HS-5 (cell line): Measurements from ENCODE around the gene TSPAN13.

Source experiments
- DNase-seq: peaks from one replicate; pipeline ENCODE4 v3.0.0-alpha.2; 2012; ENCODE audit warnings: low read depth

The TSPAN13 gene

DNA sequence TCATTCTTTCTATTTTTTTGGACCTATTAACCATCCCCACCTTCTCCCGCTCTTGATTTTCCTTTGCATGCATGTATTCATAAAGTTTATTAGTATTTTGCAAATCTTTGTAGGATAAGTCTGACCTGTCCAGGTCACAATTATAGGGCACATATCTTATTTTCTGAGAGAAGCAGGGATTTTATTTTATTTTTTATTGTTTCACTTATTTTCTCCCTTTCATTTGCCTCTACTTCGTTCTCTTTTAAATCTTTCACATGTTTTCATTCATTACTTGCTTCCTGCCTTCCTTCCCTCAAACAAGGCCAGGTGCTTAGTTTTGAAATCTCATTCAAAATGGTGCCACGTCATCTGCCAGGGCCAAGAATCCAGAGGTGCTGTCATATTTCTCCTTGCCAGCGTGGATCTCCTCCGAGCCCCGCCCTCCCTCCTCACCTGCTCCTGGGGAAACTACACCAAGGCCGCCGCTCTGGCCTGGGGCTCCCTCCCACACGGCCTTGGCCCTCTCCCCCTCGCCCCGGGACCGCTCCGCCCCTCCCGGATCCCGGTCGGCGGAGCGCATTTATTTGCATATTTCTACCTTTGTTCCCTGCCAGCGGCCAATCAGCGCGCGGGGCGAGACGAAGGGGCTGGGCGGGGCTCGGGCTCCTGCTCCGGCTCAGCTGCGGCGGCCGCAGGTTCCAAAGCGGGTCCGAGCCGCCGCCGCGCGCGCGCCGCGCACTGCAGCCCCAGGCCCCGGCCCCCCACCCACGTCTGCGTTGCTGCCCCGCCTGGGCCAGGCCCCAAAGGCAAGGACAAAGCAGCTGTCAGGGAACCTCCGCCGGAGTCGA is at the start of gene TSPAN13:
TSS of gene TSPAN13 (plus strand) at position 654 of the 830 bp plus-strand sequence. CDS start 213 bp downstream, outside the sequence.
- DNase-seq, result peak; percentile 33

DNA sequence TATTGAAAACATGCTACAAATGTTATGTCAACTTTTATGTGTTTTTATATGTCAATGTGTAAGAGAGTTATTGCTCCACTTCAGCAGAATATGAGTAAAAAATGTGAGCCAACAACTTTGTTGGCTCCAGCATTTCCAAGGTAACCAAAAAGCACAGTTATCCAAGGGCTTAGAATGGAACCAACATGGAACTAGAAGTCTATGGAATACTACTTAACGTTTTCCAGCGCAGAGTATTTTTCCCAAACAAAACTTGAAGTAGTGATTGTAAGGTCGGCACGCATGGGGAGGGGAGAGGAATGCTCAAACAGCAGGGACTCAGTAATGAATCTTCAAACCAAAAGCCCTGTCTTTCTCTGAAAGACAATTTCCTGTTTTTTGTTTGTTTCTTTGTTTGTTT is 45.0 kb upstream of the TSPAN13 start:
- no peak for DNase-seq

DNA sequence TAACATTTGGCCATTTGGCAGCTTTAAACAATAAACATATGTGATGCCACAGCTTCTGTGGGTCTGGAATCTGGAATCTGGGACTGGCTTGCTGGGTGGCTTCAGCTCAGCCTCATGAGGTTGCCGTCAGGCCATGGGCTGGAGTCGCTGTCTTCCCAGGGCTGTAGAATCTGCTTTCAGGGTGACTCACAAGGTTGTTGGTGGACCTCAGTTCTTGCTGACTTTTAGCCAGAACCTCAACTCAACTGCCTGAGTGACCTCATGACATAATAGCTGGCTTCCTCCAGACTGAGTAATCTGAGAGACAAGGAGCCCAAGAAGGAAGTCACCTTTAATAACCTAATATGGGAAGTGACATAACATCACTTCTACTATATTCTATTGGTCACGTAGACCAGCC is 44.6 kb upstream of the TSPAN13 start:
- peak; percentile 91 for DNase-seq

DNA sequence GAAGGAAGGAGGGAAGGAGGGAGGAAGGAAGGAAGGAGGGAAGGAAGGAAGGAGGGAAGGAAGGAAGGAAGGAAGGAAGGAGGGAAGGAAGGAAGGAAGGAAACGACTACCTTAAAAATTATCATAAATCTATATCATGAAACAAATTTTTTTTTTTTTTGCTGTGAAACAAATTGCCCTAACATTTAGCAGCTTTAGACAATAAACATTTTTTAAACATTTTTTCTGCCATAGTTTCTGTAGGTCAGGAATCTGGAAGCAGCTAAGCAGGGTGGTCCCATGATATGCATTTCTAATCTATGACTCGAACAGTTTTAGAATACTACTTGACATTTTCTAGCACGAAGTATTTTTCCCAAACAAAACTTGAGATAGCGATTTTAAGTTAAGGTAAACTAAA is 42.9 kb upstream of the TSPAN13 start:
- no peak for DNase-seq

DNA sequence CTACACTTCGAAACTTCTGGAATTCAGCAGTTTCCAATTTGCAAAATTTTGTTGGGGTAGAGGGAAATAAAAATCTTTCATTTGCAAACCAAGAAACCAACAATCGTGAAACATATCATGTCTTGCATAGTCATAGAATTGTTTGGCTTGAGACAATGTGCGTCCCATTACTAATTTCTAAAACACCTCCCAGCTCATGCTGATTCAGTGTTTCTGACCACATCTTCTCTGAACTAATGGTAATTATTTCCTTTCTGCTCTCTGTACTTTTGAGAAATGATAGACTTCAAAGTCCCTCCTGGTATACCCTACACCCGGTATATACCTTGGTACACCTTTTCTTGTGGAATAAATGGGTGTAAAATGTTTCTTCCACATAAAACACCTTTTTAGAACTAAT is 41.8 kb upstream of the TSPAN13 start:
- DNase-seq, result peak; percentile 63

DNA sequence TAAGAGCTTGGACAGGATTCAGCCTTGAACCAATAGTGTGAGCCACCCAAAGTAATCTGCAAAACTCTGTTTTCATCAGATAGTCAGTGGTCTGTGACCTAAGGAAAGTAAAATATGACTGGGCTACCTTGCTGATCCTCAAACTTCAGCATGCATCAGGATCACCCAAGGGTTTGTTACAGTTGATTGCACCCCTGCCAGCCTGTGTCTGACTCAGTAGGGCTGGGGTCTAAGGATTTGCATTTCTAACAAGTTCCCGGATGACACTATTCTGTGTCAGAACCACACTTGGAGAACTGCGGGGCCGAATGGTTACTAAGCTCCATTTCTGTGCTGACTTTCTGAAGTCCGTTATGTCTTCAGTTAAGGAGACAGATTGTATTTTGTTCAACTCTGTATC is 40.6 kb upstream of the TSPAN13 start:
- DNase-seq, result no peak

DNA sequence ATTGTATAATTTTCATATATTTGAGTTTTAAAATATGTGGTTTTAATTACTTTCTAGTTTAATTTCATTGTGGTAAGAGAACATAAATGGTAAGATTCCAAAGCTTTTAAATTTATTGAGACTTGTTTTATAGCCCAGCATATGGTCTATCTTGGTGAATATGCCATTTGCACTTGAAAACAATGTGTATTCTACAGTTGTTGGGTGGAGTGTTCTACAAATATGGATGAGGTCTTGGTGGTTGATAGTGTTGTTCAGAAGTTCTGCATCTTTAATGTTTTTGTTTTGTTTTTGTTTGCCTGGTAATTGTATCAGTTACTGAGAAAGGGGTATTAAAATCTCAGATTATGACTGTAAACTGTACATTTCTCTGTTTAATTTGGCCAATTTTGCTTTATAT is 37.6 kb upstream of the TSPAN13 start:
- DNase-seq, result no peak

DNA sequence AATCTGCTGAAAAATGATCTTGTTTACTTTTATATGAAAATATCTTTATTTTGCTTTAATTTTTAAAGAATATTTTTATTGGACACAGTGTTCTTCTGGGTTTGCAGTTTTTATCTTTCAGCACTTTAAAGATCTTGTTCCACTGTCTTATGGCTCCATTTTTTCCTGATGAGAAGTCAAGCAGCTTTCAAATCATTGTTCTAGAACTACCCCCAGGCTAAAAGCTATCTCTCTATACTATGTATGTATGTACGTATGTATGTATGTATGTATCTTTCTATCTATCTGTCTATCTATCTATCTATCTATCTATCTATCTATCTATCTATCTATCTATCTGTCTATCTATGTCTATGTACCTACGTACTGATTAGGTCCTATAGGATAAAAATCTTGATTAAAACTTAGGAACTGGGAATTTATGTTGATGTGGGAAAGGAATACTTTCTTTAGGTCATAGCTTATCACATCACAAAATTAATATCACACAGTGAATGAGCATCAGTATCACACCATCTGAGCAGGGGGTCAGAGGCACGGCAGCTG is 35.4 kb upstream of the TSPAN13 start:
- no peak for DNase-seq

DNA sequence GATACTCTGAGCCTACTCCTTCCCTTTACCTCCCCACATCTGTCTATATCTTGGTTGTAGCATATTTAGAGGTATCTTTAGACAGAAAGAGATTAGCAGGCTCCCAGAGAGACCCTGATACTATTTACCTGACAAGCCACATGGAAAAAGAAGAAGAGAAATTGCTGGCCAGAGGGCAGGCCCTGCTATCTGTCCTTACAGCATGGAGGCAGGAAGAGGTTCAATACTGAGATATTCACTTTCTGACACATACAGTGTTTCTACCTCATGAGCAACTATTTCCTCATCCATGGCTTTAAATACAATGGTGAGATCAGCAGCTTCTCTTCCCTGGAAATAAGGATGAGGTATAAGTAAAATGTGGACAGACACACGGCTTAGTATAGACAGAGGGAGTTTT is 33.9 kb upstream of the TSPAN13 start:
- no peak for DNase-seq

DNA sequence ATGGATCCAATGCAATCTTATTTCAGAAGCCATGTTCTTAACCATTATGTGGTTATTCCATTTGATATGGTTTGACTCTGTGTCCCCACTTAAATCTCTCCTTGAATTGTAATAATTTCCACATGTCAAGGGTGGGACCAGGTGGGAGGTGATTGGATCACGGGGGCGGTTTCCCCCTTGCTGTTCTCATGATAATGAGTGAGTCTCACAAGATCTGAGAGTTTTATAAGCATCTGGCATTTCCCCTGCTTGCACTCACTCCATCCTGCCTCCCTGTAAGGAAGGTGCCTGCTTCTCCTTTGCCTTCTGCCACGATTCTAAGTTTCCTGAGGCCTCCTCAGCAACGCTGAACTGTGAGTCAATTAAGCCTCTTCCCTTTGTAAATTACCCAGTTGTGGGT is 32.0 kb upstream of the TSPAN13 start:
- DNase-seq, result no peak

DNA sequence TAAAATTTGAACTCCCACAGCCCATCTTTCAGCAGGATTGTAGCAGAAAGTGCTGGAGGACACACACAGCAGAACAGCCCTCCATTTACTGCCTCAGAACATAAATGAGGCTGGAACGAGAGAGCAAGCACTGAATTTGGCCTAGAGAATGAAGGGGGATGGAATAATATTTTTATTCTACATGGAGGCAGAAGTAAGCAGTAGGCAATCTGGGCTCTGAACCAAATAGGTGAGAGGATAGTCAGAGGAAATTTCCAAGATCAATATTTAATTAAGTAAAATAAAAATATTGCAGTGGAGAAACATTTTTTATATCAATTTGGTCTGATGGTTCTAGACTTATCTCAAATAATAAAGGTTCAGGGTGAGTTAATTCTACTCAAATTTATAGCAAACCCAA is 29.2 kb upstream of the TSPAN13 start:
- DNase-seq, result no peak

DNA sequence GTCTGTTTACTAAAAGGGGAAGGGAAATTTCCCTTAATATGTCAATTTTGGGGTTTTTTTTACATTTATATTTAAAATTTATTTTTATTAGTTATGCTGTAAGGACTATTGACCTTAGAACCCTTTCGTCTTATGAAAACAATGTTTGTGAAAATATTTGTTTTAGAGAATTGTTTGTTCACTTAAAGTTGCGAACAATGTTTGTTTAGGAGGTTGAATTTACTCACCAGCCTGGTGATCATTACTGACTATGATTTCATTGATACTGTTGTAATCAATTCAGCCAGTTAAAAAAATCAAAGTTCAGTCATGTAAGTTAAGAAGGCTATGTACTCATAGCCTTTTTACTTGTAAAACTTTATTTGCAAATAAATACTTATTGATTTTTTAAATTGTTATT is 27.4 kb upstream of the TSPAN13 start:
- DNase-seq, result no peak

DNA sequence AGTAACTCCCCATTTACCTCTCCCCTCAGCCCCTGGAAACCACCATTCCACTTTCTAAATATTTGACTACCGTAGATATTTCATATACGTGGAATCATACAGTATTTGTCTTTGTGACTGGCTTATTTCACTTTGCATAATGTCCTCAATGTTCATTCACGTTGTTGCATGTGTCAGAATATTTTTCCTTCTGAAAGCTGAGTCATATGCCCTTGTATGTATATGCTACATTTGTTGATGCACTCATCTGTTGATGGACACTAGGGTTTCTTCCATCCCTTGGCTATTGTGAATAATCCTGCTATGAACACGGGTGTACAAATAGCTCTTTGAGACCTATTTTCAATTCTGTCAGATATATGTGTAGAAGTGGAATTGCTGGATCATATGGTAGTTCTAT is 25.8 kb upstream of the TSPAN13 start:
- no peak for DNase-seq

DNA sequence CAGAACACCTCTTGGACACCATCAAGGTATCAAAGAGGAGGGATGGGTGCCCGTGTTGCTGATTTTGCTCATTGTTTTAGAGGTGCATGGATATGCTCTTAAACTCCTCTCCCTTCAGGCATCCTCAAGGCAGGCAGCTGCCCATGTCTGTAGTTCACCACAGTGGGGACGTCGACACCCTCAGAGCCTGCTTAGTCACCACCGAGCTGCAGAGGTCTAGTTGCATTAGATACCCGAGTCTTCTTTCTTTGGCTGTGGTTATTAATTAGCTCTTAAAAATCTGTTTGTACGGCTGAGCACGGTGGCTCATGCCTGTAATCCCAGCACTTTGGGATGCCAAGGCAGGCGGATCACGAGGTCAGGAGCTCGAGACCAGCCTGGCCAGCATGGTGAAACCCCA is 24.7 kb upstream of the TSPAN13 start:
- no peak for DNase-seq

DNA sequence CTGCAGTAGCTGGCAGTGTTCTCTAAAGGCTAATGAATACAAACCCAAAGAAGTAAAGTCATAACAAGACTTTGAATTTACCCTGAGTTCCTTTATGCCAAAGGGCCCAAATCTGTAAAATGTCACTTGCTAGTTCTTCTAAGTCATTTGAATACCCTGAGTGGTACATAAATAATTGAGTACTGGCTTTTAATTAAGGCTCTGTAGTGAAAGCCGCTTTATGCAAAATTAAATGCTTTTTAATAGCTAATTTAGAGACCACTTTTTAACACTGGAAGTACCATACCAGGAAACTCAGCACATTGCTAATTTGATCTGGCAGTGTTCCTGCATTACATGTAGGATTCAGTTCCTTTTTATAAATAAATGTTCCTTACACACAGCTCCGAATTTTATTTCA is 24.0 kb upstream of the TSPAN13 start:
- no peak for DNase-seq

DNA sequence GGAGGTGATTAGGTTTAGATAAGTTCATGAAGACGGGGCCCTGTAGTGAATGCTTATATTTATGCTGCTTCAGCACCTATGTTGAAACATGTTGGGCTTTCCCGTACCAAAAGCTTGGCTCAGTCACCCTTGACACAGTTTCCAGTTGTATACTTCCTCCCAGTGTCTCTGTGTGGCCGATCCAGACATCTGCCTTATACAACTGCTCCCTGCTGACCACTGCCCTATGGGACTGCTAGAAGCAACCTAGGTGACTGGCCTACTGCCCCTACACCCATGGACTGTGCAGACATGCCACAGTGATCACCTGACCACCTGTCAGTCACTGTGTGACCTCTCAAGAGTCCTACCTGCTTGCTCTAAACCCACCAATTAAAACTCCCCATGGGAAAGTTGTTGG is 22.6 kb upstream of the TSPAN13 start:
- DNase-seq, result no peak

DNA sequence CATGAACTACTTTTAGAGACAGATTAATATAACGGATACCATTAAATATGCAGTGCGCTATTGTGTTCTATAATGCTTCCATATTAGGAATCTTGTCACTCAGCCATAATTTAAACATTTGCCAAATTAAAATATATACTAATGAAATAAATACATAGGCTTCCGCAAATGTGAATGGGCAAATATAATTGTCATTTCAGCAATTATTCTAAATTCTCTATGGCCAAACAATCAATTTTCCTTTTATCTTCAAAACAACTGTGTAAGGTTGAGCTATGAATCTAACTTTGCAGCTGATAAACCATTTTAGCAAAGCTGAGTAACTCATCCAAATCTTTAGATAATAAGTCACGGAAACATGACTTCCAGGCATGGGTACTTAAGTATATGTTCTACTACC is 20.7 kb upstream of the TSPAN13 start:
- DNase-seq, result no peak

DNA sequence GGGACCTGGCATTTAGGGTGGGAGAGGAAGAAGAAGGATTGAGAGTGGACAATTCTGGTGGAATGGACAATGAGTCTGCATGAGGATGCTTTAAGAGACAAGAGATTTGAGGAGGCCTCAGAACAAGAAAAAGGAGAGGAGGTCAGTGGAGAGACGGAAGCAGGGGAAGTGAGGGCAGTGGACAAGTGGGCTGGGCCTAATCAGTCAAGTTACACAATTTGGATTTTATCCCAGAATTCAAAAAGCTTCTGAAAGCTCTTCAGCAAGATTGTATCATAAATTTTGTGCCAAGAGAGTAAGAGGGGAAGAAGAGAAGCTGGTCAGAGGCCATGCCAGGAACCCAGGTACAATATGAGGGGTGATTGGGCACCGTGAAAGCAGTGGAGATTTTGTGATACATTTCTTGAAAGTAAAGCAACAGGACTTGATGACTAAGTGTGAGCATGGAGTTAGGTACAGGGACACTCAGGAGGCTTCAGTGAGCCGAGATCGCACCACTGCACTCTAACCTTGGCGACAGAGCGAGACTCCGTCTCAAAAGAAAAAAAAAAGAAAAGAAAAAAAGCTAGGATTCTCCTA is 19.3 kb upstream of the TSPAN13 start:
- DNase-seq, result no peak

DNA sequence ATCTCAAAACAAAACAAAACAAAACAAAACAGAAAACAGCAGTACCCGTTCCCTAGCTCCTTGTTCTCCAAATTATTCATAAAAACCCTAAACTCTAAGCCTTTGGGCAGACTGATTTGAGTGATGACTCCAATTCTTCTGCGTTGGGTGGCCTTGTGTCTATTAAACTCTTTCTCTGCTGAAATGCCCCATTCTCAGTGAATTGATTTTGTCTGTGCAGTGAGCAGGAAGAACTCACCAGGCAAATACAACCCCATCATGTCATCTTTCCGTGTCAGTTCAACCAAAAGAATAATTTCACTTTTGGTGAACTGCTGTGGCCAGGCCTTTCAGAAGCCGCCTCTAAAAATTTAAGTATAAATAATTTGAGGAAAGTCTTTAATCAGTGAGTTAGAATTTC is 18.5 kb upstream of the TSPAN13 start:
- DNase-seq, result no peak

DNA sequence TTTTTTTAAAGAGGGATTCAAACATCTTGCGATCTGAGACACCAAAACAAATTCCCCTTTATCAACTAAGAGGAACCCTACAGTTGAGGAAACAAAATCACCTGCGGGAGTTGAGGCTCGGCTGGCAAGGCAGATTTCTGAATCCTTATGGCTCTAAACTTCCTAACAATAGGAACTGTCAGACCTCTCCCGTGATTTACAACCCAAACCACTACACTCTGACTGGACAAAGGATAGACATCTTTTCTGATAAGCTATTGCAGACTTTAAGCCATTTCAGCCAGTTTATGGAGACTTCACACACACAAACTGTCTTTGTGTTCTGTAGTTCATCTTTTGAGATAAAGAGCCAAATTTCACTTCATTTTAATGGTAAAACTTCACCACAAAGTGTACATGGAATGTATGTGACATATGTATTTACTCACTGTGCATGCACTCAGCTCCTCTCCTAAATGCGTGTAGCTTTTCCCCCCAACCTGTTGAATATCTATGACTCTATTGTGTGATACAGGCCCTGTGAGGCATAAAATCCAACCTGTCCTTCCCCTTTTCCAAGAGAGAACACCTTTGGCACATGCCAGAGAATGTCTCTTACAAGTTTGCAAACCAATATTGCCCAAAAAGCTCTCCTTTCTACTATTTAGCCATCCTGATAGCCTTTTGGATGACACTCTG is 15.4 kb upstream of the TSPAN13 start:
- DNase-seq, result no peak

DNA sequence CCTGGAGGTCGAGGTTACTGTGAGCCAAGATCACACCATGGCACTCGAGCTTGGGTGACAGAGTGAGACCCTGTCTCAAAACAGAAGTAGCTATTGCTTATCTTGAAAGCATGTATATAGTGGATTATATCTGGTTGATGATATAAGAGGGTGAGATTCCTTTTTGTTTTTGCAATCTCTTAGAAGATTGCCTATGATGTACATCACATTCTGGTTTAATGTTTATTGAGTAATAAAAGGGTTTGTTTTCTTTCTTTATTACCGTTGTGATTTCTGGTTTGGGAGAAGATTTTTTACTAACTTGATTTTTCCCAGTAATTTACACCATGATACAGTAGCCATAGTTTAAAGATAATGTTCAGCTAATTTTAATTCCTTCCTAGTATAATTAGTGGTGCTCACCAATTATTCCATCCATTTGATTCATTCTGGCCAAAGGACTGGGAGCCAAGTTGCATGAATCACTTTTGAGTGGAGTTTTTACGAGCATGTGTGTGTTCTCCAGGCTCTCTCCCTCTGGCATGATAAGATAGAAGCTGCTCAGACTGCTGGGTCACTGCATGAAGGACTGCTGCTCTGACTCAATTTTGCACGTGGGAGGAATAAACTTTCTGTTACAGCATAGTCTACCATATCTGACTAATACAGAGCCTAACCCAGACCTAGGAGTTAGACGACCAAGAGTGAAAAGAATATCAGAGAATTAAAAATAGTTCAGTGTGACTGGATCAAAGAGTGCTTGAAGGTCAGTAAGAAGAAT is 13.5 kb upstream of the TSPAN13 start:
- DNase-seq, result peak; percentile 94

DNA sequence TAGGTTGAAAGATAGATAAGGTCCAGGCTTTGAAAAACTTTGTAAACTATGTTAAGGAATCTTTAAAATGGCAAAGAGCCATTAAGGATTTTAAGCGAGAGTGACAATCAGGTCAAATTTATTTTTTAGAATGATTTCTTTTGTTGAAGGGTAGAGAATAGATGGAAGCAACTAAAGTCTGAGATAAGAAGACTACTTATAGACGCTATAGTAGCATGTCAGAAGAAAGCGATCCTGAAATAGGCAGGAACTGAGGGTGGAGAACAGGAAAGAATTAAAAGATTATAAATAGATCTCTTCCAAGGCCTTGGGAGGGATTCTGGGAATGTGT is 13.0 kb upstream of the TSPAN13 start:
- DNase-seq, result no peak

DNA sequence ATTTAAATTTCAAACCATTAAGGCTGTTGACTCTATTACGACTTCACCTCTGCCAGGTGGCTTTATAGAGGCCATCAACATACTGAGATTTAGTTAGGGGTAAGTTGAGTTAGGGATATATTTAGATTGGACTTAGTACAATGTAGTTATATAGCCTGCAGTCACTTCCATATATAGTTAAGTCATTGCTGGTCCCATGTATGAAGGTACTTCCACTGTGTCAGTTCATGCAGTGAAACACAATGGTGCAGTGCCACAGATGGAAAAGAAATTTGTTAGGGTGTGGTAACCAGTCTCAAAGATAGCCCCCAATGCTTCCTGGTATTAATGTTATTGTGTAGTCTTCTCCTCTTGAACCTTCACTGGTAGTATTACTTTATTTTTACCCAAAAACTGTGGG is 12.6 kb upstream of the TSPAN13 start:
- DNase-seq, result no peak
